ENCODE data around the gene CCR7.
A peak's percentile ranks its signal among the peaks of the same experiment; 100 is the strongest.

Gene CCR7

DNA sequence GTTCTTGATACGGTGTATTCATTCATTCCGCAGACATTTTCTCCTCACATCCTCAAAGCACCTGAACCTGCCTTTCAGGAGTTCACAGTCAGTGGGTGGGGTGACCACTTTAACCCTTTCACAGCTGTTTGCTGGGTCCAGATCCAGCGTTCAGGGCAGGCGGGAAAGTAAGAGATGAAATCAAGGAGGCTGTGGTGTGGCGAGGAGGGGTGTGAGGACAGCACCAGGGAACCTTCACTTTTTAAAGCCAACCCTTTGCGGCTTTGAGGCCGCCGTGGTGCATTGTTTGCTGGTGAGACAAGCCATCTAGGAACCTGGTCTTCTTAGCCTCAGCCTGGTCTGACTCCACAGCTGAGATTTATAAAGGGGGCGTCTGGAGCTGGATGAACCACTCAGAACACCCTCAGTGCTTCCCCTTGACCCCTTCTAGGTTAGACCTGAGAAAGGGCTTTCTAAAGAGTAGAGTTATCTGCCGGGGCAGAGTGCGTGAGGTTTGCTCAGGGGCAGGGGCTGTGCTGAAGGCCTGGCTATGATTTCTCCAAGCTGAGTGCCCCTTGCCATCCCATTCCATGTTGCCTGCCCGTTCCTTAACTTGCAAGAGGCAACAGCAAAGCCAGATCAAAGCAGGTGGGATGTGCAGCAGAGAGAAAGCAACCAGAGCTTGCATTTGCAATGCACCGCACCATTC, 933 bp downstream of the CCR7 start:
- TF ChIP-seq, protein P1, sequence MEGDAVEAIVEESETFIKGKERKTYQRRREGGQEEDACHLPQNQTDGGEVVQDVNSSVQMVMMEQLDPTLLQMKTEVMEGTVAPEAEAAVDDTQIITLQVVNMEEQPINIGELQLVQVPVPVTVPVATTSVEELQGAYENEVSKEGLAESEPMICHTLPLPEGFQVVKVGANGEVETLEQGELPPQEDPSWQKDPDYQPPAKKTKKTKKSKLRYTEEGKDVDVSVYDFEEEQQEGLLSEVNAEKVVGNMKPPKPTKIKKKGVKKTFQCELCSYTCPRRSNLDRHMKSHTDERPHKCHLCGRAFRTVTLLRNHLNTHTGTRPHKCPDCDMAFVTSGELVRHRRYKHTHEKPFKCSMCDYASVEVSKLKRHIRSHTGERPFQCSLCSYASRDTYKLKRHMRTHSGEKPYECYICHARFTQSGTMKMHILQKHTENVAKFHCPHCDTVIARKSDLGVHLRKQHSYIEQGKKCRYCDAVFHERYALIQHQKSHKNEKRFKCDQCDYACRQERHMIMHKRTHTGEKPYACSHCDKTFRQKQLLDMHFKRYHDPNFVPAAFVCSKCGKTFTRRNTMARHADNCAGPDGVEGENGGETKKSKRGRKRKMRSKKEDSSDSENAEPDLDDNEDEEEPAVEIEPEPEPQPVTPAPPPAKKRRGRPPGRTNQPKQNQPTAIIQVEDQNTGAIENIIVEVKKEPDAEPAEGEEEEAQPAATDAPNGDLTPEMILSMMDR (IDR thresholded peaks at IDR 0.05; ENCODE audit: insufficient read depth, low read depth, low read length, missing control alignments) = no peak
- H3K4me3 ChIP-seq (ENCODE audit: low read length) = no peak overlapping the region
- DNase-seq (ENCODE audit: low read depth) = no peak

- DNase-seq (ENCODE audit: low read depth) = no peak
- TF ChIP-seq, protein P1 (IDR thresholded peaks at IDR 0.05; ENCODE audit: insufficient read depth, low read depth, low read length, missing control alignments) = no peak
- no peak overlapping the region for H3K4me3 ChIP-seq (ENCODE audit: low read length)
Measured at GRCh38 chr17:40563220-40564052, 1.8 kb downstream of the CCR7 start.

DNA sequence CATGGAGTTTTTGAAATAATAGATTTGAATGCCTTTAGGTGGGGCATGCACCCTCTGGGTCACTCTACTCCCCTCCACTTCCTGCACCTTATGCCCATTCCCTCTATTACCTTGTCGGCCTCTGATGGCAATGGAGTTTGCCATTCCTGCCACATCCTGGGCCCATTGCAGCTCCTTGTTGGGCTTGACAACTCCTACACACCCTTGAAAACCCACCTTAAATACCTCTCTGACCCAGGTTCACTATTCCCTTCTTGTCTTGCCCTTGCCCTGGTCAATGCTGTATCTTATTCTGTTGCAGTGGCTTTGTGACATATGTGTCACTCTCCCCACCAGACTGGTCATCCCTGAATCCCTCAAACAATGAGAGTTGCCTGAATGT, 2.4 kb downstream of the CCR7 start:
- no peak for DNase-seq (ENCODE audit: low read depth)
- TF ChIP-seq, protein P1 (IDR thresholded peaks at IDR 0.05; ENCODE audit: insufficient read depth, low read depth, low read length, missing control alignments) = no peak
- no peak overlapping the region for H3K4me3 ChIP-seq (ENCODE audit: low read length)

DNA sequence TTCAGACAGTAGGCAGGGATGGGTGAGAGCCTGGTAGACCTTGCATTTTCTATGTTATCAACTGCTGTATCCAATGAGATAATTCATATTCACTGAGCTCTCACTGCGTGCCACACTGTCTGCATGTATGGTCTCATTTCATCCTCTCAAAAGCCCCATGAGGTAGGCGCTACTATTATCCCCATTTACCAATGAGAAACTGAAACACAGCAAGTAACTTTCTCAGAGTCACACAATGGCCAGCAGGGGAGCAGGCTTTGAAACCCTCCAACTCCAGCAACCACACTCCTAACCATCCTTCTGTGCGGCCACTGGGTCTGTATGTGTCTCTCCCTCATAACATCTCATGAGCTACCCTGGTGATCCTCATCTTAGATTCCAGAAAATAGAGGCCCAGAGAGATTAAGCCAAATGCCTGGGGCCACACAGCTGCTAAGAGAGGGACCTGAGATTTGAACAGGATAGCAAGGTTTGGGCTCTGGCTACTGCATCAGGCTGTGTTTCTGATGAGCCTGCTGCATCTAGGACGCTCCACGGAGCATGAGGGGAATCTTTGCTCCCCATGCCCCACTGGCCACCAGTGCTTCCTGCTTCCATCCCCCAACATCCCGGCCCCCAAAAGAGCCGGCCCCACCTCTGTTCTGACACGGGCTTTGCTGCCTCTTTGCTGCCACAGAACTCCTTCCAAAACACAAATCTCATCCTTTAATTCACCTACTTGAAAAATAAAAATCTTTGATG, 3.2 kb downstream of the CCR7 start:
- H3K4me3 ChIP-seq (ENCODE audit: low read length) = no peak overlapping the region
- DNase-seq (ENCODE audit: low read depth) = no peak
- TF ChIP-seq, protein P1 (IDR thresholded peaks at IDR 0.05; ENCODE audit: insufficient read depth, low read depth, low read length, missing control alignments) = peak; percentile 11

- DNase-seq (ENCODE audit: low read depth) = no peak
- TF ChIP-seq, protein P1 (IDR thresholded peaks at IDR 0.05; ENCODE audit: insufficient read depth, low read depth, low read length, missing control alignments) = no peak
- H3K4me3 ChIP-seq (ENCODE audit: low read length) = no peak overlapping the region
Measured at GRCh38 chr17:40561294-40561870, 3.9 kb downstream of the CCR7 start.

GRCh38 chr17:40560592-40561293, 4.5 kb downstream of the CCR7 start:
- H3K4me3 ChIP-seq (ENCODE audit: low read length) = no peak overlapping the region
- peak; percentile 36 for DNase-seq (ENCODE audit: low read depth)

More at GRCh38 chr17:40560592-40561293, 4.5 kb downstream of the CCR7 start:
- TF ChIP-seq, protein P1 (IDR thresholded peaks at IDR 0.05; ENCODE audit: insufficient read depth, low read depth, low read length, missing control alignments) = no peak
